H9 (cell line): ENCODE data around the gene BICDL2. TPM values are rescaled to one million over a fixed set of nuclear protein-coding genes. Genes with fewer than 3 reads are reported as not detected.
"Not testable (repeated sequence)": the region's sequence is repeated elsewhere in the genome, so short reads cannot be mapped to it uniquely, and the experiment has no call there.

Source experiments
- DNase-seq: peaks from one replicate; pipeline ENCODE4 v3.0.0-alpha.2; 2017
- H2AFZ ChIP-seq: one replicate; pipeline ENCODE4 v1.6.1; 2013; ENCODE audit warnings: mild to moderate bottlenecking, low read length, control low read depth, moderate library complexity
- H2AK5ac ChIP-seq: 2 replicates; pipeline ENCODE4 v1.6.1; 2013; ENCODE audit warnings: low read length, control low read depth, mixed read lengths; ENCODE audit not compliant: insufficient read length
- H2BK120ac ChIP-seq: one replicate; pipeline ENCODE4 v1.6.1; 2013; ENCODE audit warnings: low read depth, mild to moderate bottlenecking, low read length, control low read depth, inconsistent platforms; ENCODE audit not compliant: poor library complexity, severe bottlenecking
- H2BK12ac ChIP-seq: 2 replicates; pipeline ENCODE4 v1.6.1; 2013; ENCODE audit warnings: low read length, control low read depth, mixed read lengths, low read depth; ENCODE audit not compliant: insufficient read length
- H2BK15ac ChIP-seq: 2 replicates; pipeline ENCODE4 v1.6.1; 2013; ENCODE audit warnings: low read depth, low read length, control low read depth
- H2BK20ac ChIP-seq: one replicate; pipeline ENCODE4 v1.6.1; 2013; ENCODE audit warnings: low read depth, mild to moderate bottlenecking, low read length, control low read depth, inconsistent platforms; ENCODE audit not compliant: poor library complexity, severe bottlenecking
- H2BK5ac ChIP-seq: 2 replicates; pipeline ENCODE4 v1.6.1; 2013; ENCODE audit warnings: low read length, control low read depth, mixed read lengths; ENCODE audit not compliant: insufficient read length
- H3K14ac ChIP-seq: 2 replicates; pipeline ENCODE4 v1.6.1; 2013; ENCODE audit warnings: low read length, control low read depth; ENCODE audit not compliant: insufficient read depth
- H3K18ac ChIP-seq: 2 replicates; pipeline ENCODE4 v1.6.1; 2013; ENCODE audit warnings: low read depth, mild to moderate bottlenecking, mixed read lengths, low read length, control low read depth; ENCODE audit not compliant: insufficient read length
- H3K23ac ChIP-seq: 2 replicates; pipeline ENCODE4 v1.6.1; 2013; ENCODE audit warnings: low read length, control low read depth, mixed read lengths, low read depth; ENCODE audit not compliant: insufficient read length
- H3K23me2 ChIP-seq: 2 replicates; pipeline ENCODE4 v1.6.1; 2013; ENCODE audit warnings: low read depth, mild to moderate bottlenecking, mixed read lengths, low read length, control low read depth; ENCODE audit not compliant: insufficient read length, poor library complexity, severe bottlenecking
- H3K27ac ChIP-seq: 2 replicates; pipeline ENCODE4 v1.5.1; 2013; ENCODE audit warnings: low read length, control low read depth, mixed read lengths, low read depth; ENCODE audit not compliant: insufficient read length
- H3K27me3 ChIP-seq: 2 replicates; pipeline ENCODE4 v1.6.1; 2013; ENCODE audit warnings: low read length, control low read depth, inconsistent platforms; ENCODE audit not compliant: insufficient read depth
- H3K4ac ChIP-seq: 2 replicates; pipeline ENCODE4 v1.6.1; 2013; ENCODE audit warnings: low read depth, mild to moderate bottlenecking, control low read depth, inconsistent platforms, low read length, moderate library complexity
- H3K4me1 ChIP-seq: 2 replicates; pipeline ENCODE4 v1.6.1; 2013; ENCODE audit warnings: low read length, control low read depth, inconsistent platforms; ENCODE audit not compliant: insufficient read depth
- H3K4me2 ChIP-seq: 2 replicates; pipeline ENCODE4 v1.6.1; 2013; ENCODE audit warnings: low read length, control low read depth, mixed read lengths; ENCODE audit not compliant: insufficient read length, insufficient read depth
- H3K56ac ChIP-seq: 2 replicates; pipeline ENCODE4 v1.6.1; 2013; ENCODE audit warnings: low read depth, mild to moderate bottlenecking, mixed read lengths, low read length, control low read depth; ENCODE audit not compliant: insufficient read length
- H3K79me1 ChIP-seq: 2 replicates; pipeline ENCODE4 v1.6.1; 2013; ENCODE audit warnings: low read depth, mild to moderate bottlenecking, moderate library complexity, low read length, control low read depth, inconsistent platforms; ENCODE audit not compliant: insufficient read depth, poor library complexity, severe bottlenecking
- H3K79me2 ChIP-seq: 2 replicates; pipeline ENCODE4 v1.6.1; 2013; ENCODE audit warnings: low read length, control low read depth, inconsistent platforms; ENCODE audit not compliant: insufficient read depth
- H3K9ac ChIP-seq: 2 replicates; pipeline ENCODE4 v1.6.1; 2013; ENCODE audit warnings: low read length, control low read depth, mixed read lengths; ENCODE audit not compliant: insufficient read length; ENCODE audit errors: extremely low read depth
- H3K9me3 ChIP-seq: one replicate; pipeline ENCODE4 v1.6.1; 2013; ENCODE audit warnings: low read depth, low read length, inconsistent platforms; ENCODE audit not compliant: control insufficient read depth
- H3T11ph ChIP-seq: one replicate; pipeline ENCODE4 v1.6.1; 2013; ENCODE audit warnings: mild to moderate bottlenecking, low read length, control low read depth, inconsistent platforms
- H4K20me1 ChIP-seq: one replicate; pipeline ENCODE4 v1.6.1; 2013; ENCODE audit not compliant: control insufficient read depth, insufficient read length, insufficient read depth
- H4K5ac ChIP-seq: 2 replicates; pipeline ENCODE4 v1.6.1; 2013; ENCODE audit warnings: low read depth, mild to moderate bottlenecking, mixed read lengths, low read length, control low read depth; ENCODE audit not compliant: insufficient read length
- H4K8ac ChIP-seq: replicated peaks from 2 replicates; pipeline ENCODE4 v1.6.1; 2013; ENCODE audit warnings: low read length, control low read depth, mixed read lengths, low read depth; ENCODE audit not compliant: insufficient read length
- H4K91ac ChIP-seq: 2 replicates; pipeline ENCODE4 v1.6.1; 2013; ENCODE audit warnings: low read depth, mild to moderate bottlenecking, moderate library complexity, mixed read lengths, low read length, control low read depth; ENCODE audit not compliant: insufficient read length
- H3K27ac Mint-ChIP-seq, 3 experiments: 2 replicates in 2 of 3; 3 replicates in 1 of 3; pipeline ENCODE4 v1.8.0; 2020 to 2021; ENCODE audit warnings: mixed read lengths in 3 of 3, mild to moderate bottlenecking in 1 of 3, moderate library complexity in 1 of 3
- H3K27me3 Mint-ChIP-seq: 2 replicates; pipeline ENCODE4 v1.8.0; 2021; ENCODE audit warnings: low read depth, mild to moderate bottlenecking, moderate library complexity, mixed read lengths
- H3K36me3 Mint-ChIP-seq, 3 experiments: 2 replicates in 2 of 3; 3 replicates in 1 of 3; pipeline ENCODE4 v1.8.0; 2020 to 2021; ENCODE audit warnings: low read depth in 3 of 3, mixed read lengths in 3 of 3; ENCODE audit not compliant: insufficient read depth in 1 of 3
- H3K4me1 Mint-ChIP-seq, 2 experiments: 2 replicates each; pipeline ENCODE4 v1.8.0; 2020; ENCODE audit warnings: mixed read lengths in 2 of 2
- H3K4me3 Mint-ChIP-seq, 2 experiments: 2 replicates in 1 of 2; 3 replicates in 1 of 2; pipeline ENCODE4 v1.8.0; 2020 to 2021; ENCODE audit warnings: mild to moderate bottlenecking in 2 of 2, mixed read lengths in 2 of 2, moderate library complexity in 1 of 2
- H3K9me3 Mint-ChIP-seq, 2 experiments: 2 replicates in 1 of 2; 3 replicates in 1 of 2; pipeline ENCODE4 v1.8.0; 2020; ENCODE audit warnings: mild to moderate bottlenecking in 2 of 2, mixed read lengths in 2 of 2, moderate library complexity in 1 of 2
- WGBS: extraction: QIAGEN DNeasy Blood & Tissue Kit; methylation state at CpG from one replicate; pipeline ENCODE4 v1.1.7; 2013; ENCODE audit warnings: missing lambda C conversion rate, low lambda C conversion rate, mixed read lengths; ENCODE audit not compliant: insufficient read length; ENCODE audit errors: extremely low coverage; 5-methylcytosine and 5-hydroxymethylcytosine counted together
- total RNA-seq: library from RNA; stranded (reverse); gene quantifications from 2 replicates; pipeline ENCODE4 v1.2.1, GENCODE V29; 2021
- TF ChIP-seq, protein P1 (sequence below): fragments of 200-600 bp; sonication (generic); conservative IDR thresholded peaks from 3 replicates; pipeline ENCODE4 v1.8.0; 2021; ENCODE audit warnings: antibody characterized with exemption, mild to moderate bottlenecking

BICDL2 gene
- total RNA-seq, 1 experiment from 2014 or later: 13.5 TPM

DNA sequence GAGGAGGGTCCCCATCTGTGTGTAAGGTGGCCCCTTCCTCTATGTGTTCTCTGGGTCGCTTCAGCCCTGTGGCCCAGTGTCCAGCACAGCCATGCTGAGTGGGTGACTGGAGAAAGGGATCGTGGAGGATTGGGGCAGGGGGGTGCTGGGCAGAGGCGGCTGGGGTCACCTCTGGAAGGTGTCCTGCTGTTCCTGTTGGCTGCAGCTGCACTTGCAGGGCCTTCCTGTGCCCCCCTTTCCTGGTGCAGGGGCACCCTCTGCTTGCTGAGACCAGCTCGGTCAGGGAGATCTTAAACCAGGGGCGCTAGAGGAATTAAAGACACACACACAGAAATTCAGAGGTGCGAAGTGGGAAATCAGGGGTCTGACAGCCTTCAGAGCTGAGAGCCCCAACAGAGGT lies 39.8 kb upstream of the BICDL2 start:
- no peak overlapping the region for H3K56ac ChIP-seq
- no peak overlapping the region for H3K27ac Mint-ChIP-seq
- no peaks in the 10 kb centered on the region for H3K27me3 ChIP-seq
- H2BK120ac ChIP-seq: no peak overlapping the region
- no peaks in the 10 kb centered on the region for H3K23me2 ChIP-seq
- no peak overlapping the region for H2AFZ ChIP-seq
- no peak overlapping the region for H4K8ac ChIP-seq
- peaks cover 23 to 25% of the 10 kb centered on the region in 2 experiments for H3K4me1 Mint-ChIP-seq
- no peak overlapping the region for H3K4me3 Mint-ChIP-seq
- H3K4ac ChIP-seq: no peak overlapping the region
- H3K36me3 Mint-ChIP-seq: peaks cover 0 to 17% (median 0%) of the 10 kb centered on the region in 3 experiments; a peak in 4 of 7 replicates
- H3K9ac ChIP-seq: no peak overlapping the region
- TF ChIP-seq, protein P1, sequence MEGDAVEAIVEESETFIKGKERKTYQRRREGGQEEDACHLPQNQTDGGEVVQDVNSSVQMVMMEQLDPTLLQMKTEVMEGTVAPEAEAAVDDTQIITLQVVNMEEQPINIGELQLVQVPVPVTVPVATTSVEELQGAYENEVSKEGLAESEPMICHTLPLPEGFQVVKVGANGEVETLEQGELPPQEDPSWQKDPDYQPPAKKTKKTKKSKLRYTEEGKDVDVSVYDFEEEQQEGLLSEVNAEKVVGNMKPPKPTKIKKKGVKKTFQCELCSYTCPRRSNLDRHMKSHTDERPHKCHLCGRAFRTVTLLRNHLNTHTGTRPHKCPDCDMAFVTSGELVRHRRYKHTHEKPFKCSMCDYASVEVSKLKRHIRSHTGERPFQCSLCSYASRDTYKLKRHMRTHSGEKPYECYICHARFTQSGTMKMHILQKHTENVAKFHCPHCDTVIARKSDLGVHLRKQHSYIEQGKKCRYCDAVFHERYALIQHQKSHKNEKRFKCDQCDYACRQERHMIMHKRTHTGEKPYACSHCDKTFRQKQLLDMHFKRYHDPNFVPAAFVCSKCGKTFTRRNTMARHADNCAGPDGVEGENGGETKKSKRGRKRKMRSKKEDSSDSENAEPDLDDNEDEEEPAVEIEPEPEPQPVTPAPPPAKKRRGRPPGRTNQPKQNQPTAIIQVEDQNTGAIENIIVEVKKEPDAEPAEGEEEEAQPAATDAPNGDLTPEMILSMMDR: no peak
- no peaks in the 10 kb centered on the region for H4K20me1 ChIP-seq
- no peak overlapping the region for H3K18ac ChIP-seq
- no peak overlapping the region for H2BK15ac ChIP-seq
- peaks cover 16% of the 10 kb centered on the region for H3K27me3 Mint-ChIP-seq
- WGBS: no CpG with 5 or more reads among the region's 6 CpGs
- H3K23ac ChIP-seq: no peak overlapping the region
- no peaks in the 10 kb centered on the region for H3K9me3 Mint-ChIP-seq
- no peaks in the 10 kb centered on the region for H3K79me2 ChIP-seq
- H4K91ac ChIP-seq: no peak overlapping the region
- no peaks in the 10 kb centered on the region for H3K4me1 ChIP-seq
- DNase-seq: no peak
- H3K79me1 ChIP-seq: no peaks in the 10 kb centered on the region
- no peak overlapping the region for H3K14ac ChIP-seq
- no peak overlapping the region for H2BK20ac ChIP-seq
- no peak overlapping the region for H2AK5ac ChIP-seq
- H3K9me3 ChIP-seq: no peaks in the 10 kb centered on the region
- no peak overlapping the region for H2BK12ac ChIP-seq
- no peak overlapping the region for H4K5ac ChIP-seq
- H3K4me2 ChIP-seq: no peak overlapping the region
- H3T11ph ChIP-seq: no peak overlapping the region
- no peak overlapping the region for H3K27ac ChIP-seq
- no peak overlapping the region for H2BK5ac ChIP-seq

DNA sequence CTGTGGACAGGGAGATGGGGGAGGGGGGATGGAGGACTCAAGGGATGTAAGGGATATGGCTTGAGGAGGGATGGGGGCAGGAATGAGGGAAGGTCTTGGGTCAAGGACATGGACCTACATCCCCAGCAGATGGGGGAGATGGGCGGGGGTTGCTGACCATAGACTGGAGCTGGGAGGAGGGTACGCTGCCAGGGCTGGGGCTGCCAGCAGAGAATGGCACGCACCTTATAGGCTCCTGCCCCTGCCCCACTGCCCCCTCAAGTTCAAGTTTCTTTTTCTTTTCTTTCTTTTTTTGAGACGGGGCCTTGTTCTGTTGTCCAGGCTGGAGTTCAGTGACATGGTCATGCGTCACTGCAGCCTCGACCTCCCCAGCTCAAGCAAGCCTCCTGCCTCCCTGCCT lies 39.2 kb upstream of the BICDL2 start:
- not testable (repeated sequence) for H2BK120ac ChIP-seq, H3K56ac ChIP-seq, H3K27me3 ChIP-seq, H3K23me2 ChIP-seq, H3K18ac ChIP-seq, H3K14ac ChIP-seq, H3K79me1 ChIP-seq, H3T11ph ChIP-seq, H2BK12ac ChIP-seq, H3K4me3 Mint-ChIP-seq, H2AK5ac ChIP-seq, H3K4me2 ChIP-seq, DNase-seq, H2BK5ac ChIP-seq, H4K20me1 ChIP-seq, H3K9ac ChIP-seq, H2BK15ac ChIP-seq, H3K23ac ChIP-seq, H4K8ac ChIP-seq, H3K4ac ChIP-seq, H2BK20ac ChIP-seq, H2AFZ ChIP-seq, H3K79me2 ChIP-seq, H3K27ac ChIP-seq, H3K9me3 ChIP-seq, H4K91ac ChIP-seq, H3K9me3 Mint-ChIP-seq, H3K27ac Mint-ChIP-seq, H3K4me1 ChIP-seq, H4K5ac ChIP-seq
- WGBS: no CpG with 5 or more reads among the region's 6 CpGs
- Mint-ChIP-seq H3K27me3 (peaks cover 20% of the 10 kb centered on the region), H3K4me1 (peaks cover 25 to 26% of the 10 kb centered on the region in 2 experiments), H3K36me3 (peaks cover 0 to 13% (median 0%) of the 10 kb centered on the region in 3 experiments; a peak in 4 of 7 replicates)
